Activated CD4-positive, alpha-beta T cell treated with anti-CD3 and anti-CD28 coated beads for 36 hours (primary cell): ENCODE measurements around the gene NAALAD2. TPM values are rescaled to one million over a fixed set of nuclear protein-coding genes. Genes with fewer than 3 reads are reported as not detected.

ENCODE experiments used
- total RNA-seq, 2 experiments: library from RNA; stranded (reverse); gene quantifications; one replicate each; pipeline ENCODE4 v1.2.3, GENCODE V29; 2021

NAALAD2 gene
- total RNA-seq, 2 experiments from 2014 or later, result not detected

Other genes with a start within 250 kb of the NAALAD2 start
- gene TRIM49D1, start 212.4 kb upstream of the NAALAD2 start, total RNA-seq, result not detected
- gene TRIM49D2, start 210.6 kb upstream of the NAALAD2 start, total RNA-seq, result not detected
- gene TRIM64, start 168.6 kb upstream of the NAALAD2 start, total RNA-seq, result not detected
- not detected for gene TRIM49C, start 103.6 kb upstream of the NAALAD2 start, total RNA-seq
- not detected for gene UBTFL1, start 48.7 kb upstream of the NAALAD2 start, total RNA-seq
- gene CHORDC1, start 88.4 kb downstream of the NAALAD2 start, total RNA-seq, result 100 to 1,000 TPM in 1 of 2 experiments, 10 to 100 TPM in 1; 85.4 to 112 TPM